ENCODE results near the gene SMYD3. TPM values are rescaled to one million over a fixed set of nuclear protein-coding genes. Genes with fewer than 3 reads are reported as not detected.
A peak's percentile ranks its signal among the peaks of the same experiment; 100 is the strongest.

Gene SMYD3
- total RNA-seq, 1 donor from 2014 or later: 23.8 TPM

- no peak for DNase-seq (ENCODE audit: low read depth)
- no peak overlapping the region for H3K4me3 ChIP-seq (ENCODE audit: low read depth, low read length)
- TF ChIP-seq CTCF (conservative IDR thresholded peaks at IDR 0.05; ENCODE audit: low read depth, low read length): no peak
Observed at GRCh38 chr1:245804696-245805095, 702.4 kb downstream of the SMYD3 start.

- DNase-seq (ENCODE audit: low read depth): no peak
- TF ChIP-seq CTCF (conservative IDR thresholded peaks at IDR 0.05; ENCODE audit: low read depth, low read length): no peak
- H3K4me3 ChIP-seq (ENCODE audit: low read depth, low read length): no peak overlapping the region
Observed at GRCh38 chr1:245803666-245804037, 703.4 kb downstream of the SMYD3 start.

GRCh38 chr1:245802941-245803665, 704.0 kb downstream of the SMYD3 start:
- no peak overlapping the region for H3K4me3 ChIP-seq (ENCODE audit: low read depth, low read length)
- no peak for DNase-seq (ENCODE audit: low read depth)
- no peak for TF ChIP-seq CTCF (conservative IDR thresholded peaks at IDR 0.05; ENCODE audit: low read depth, low read length)

GRCh38 chr1:245800901-245801605, 706.0 kb downstream of the SMYD3 start:
- no peak for DNase-seq (ENCODE audit: low read depth)
- TF ChIP-seq CTCF (conservative IDR thresholded peaks at IDR 0.05; ENCODE audit: low read depth, low read length): no peak
- H3K4me3 ChIP-seq (ENCODE audit: low read depth, low read length): no peak overlapping the region

- DNase-seq (ENCODE audit: low read depth): no peak
- no peak for TF ChIP-seq CTCF (conservative IDR thresholded peaks at IDR 0.05; ENCODE audit: low read depth, low read length)
- no peak overlapping the region for H3K4me3 ChIP-seq (ENCODE audit: low read depth, low read length)
Observed at GRCh38 chr1:245798349-245798711, 708.7 kb downstream of the SMYD3 start.

GRCh38 chr1:245797592-245798348, 709.3 kb downstream of the SMYD3 start:
- DNase-seq (ENCODE audit: low read depth): no peak
- peak; percentile 65 for TF ChIP-seq CTCF (conservative IDR thresholded peaks at IDR 0.05; ENCODE audit: low read depth, low read length)
- H3K4me3 ChIP-seq (ENCODE audit: low read depth, low read length): no peak overlapping the region
